VCaP (cell line): Measurements from ENCODE around the gene DDAH2.
A peak's percentile ranks its signal among the peaks of the same experiment; 100 is the strongest.
"Not testable (repeated sequence)": the region's sequence is repeated elsewhere in the genome, so short reads cannot be mapped to it uniquely, and the experiment has no call there.

Experiments used
- H3K27ac ChIP-seq: fragments of 450-650 bp; 2 replicates; pipeline ENCODE4 v1.5.1; 2017
- CTCF ChIP-seq: fragments of 450-650 bp; conservative IDR thresholded peaks from 2 replicates; pipeline ENCODE4 v1.5.1; 2017; ENCODE audit warnings: mild to moderate bottlenecking, moderate library complexity

Gene DDAH2

GRCh38 chr6:31713991-31714684 is 15.0 kb downstream of the DDAH2 start:
- no peak overlapping the region for H3K27ac ChIP-seq
- TF ChIP-seq CTCF: no peak

DNA sequence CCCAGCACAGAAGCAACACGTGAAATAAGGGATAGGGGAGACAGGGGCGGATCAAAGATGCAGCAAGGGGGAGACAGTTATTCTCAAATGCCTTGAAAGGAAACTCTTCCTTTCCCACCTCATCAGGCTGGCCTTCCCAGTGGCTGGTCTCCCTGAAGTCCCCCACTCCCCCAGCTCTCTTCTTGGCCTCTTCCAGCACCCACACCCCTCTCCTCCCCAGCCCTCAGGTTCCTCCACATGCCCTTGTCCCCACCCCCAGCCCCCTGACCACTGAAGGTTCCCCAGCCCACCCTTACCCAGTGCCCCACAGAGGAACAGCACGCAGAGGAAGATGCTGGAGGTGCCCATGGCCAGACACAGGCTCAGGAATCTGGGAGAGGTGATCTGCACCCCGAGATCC is 15.6 kb downstream of the DDAH2 start:
- no peak overlapping the region for H3K27ac ChIP-seq
- TF ChIP-seq CTCF: no peak

DNA sequence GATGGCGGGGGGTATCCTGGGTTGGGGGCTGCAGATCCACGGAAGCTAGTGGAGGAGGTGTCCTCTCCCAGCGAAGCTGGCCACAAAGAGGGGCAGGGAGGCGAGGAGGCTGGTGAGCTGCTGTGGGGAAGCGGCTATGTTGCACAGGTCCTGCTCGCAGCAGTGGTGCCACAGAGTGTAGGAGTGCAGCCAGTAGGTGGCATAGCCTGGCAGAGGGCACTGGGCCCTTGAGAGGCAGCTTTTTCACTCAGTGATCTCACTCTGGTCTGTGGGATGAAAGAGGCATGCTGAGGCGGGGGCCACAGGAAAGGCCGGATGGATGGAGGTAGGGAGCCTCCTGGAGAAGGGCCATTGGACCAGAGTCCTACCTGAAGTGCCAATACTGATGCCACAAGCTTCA is 16.8 kb downstream of the DDAH2 start:
- H3K27ac ChIP-seq: no peak overlapping the region
- TF ChIP-seq CTCF: peak; percentile 76

- H3K27ac ChIP-seq: no peak overlapping the region
- no peak for TF ChIP-seq CTCF
Measured at GRCh38 chr6:31711233-31711632, 17.9 kb downstream of the DDAH2 start.

DNA sequence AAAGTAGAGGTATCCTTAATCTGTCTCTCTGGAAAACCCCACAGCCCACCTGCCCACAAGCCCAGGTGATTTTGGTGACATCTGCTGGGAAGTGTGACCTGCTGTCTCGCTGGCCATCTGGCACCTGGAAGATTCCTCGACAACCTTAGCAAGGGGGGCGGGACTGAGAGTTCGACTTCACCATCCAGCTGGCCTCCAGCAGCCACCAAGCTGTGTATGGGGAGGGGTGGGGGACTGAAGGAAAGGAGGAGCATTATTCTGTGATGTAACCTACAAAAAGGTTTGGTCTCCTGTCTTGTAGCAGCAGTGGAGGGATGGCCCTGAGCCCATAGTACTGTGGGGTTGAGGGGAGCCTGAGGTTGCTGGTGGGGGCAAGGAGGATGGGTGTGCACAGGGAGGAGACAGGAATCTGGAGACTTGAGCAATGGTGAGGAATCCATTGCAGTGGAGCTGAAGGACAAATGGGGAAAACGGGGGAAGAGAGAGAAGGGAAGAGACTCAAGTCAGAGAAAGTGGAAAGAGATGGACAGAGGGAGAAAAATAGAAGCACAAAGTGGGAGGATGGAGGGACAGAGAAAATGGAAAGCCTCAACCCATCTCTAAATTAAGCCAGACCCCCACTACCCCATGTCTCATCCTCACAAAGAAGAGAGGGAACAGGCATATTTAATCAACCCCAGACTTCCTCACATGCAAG is 18.4 kb downstream of the DDAH2 start:
- TF ChIP-seq CTCF: no peak
- no peak overlapping the region for H3K27ac ChIP-seq

DNA sequence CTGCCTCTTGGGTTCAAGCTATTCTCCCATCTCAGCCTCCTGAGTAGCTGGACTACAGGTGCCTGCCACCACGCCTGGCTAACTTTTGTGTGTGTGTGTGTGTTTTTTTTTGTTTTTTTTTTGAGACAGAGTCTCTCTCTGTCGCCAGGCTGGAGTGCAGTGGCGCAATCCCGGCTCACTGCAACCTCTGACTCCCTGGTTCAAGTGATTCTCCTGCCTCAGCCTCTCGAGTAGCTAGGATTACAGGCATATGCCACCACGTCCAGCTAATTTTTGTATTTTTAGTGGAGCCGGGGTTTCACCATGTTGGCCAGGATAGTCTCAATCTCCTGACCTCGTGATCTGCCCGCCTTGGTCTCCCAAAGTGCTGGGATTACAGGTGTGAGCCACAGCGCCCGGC is 19.9 kb downstream of the DDAH2 start:
- not testable (repeated sequence) for H3K27ac ChIP-seq

DNA sequence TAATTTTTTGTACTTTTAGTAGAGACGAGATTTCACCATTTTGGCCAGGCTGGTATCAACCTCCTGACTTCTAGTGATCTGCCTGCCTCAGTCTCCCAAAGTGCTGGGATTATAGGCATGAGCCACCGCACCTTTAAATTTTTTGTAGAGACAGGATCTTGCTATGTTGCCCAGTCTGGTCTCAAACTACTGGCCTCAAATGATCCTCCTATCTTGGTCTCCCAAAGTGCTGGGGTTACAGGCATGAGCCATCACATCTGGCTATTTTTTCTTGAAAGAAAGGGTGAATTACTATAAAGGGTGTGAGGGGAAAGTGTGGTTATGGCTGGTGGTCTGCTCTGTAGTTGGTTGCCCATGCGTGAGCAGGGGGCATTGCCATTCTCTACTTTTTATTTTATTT is 20.9 kb downstream of the DDAH2 start:
- no peak overlapping the region for H3K27ac ChIP-seq
- no peak for TF ChIP-seq CTCF

DNA sequence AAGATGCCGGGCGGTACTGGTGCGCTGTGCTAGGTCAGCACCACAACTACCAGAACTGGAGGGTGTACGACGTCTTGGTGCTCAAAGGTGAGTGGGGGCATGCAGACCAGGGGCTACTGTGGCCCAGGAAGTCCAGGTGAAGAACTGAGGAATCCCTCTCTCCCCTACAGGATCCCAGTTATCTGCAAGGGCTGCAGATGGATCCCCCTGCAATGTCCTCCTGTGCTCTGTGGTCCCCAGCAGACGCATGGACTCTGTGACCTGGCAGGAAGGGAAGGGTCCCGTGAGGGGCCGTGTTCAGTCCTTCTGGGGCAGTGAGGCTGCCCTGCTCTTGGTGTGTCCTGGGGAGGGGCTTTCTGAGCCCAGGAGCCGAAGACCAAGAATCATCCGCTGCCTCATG is 21.4 kb downstream of the DDAH2 start:
- TF ChIP-seq CTCF: no peak
- no peak overlapping the region for H3K27ac ChIP-seq
